H1 (cell line): Measurements from ENCODE around the gene ARMH1. TPM values are rescaled to one million over a fixed set of nuclear protein-coding genes. Genes with fewer than 3 reads are reported as not detected.

Source experiments
- CTCF ChIA-PET: fragments of 300-600 bp; sonication (Branson Sonifier 250); formaldehyde crosslinking; loops from one replicate; lab custom pipeline; 2021; ENCODE audit not compliant: partially characterized antibody; lab: Charles Lee
- POLR2A ChIA-PET: fragments of 300-600 bp; sonication (Branson Sonifier 250); formaldehyde crosslinking; loops from one replicate; lab custom pipeline; 2021; ENCODE audit warnings: inconsistent platforms; ENCODE audit not compliant: partially characterized antibody; lab: Charles Lee
- DNase-seq, 2 experiments: peaks; one replicate each; pipeline versions ENCODE4 v3.0.0 to v3.0.0-alpha.2; 2010 to 2022; ENCODE audit warnings: low spot score in 2 of 2, low read depth in 1 of 2, mixed read lengths in 1 of 2
- FAIRE-seq: peaks from 2 replicates; lab custom pipeline; 2011; peaks lifted over from hg19 to GRCh38; lab: Jason Lieb, UNC
- H2AFZ ChIP-seq: 2 replicates; pipeline ENCODE4 v1.8.1; 2012; ENCODE audit warnings: low read length, inconsistent platforms
- H2AK5ac ChIP-seq: 2 replicates; pipeline ENCODE4 v1.6.1; 2013; ENCODE audit warnings: low read depth, low read length
- H2BK120ac ChIP-seq: replicated peaks from 2 replicates; pipeline ENCODE3; 2013; ENCODE audit warnings: low read depth, low read length, inconsistent platforms
- H2BK12ac ChIP-seq: 2 replicates; pipeline ENCODE4 v1.6.1; 2013; ENCODE audit warnings: low read depth, low read length
- H2BK15ac ChIP-seq: 2 replicates; pipeline ENCODE4 v1.6.1; 2013; ENCODE audit warnings: low read length
- H2BK20ac ChIP-seq: 2 replicates; pipeline ENCODE4 v1.6.1; 2013; ENCODE audit warnings: low read length
- H2BK5ac ChIP-seq: 2 replicates; pipeline ENCODE4 v1.6.1; 2013; ENCODE audit warnings: low read depth, low read length
- H3K14ac ChIP-seq: 2 replicates; pipeline ENCODE4 v1.6.1; 2013; ENCODE audit warnings: inconsistent platforms; ENCODE audit not compliant: insufficient read length
- H3K18ac ChIP-seq: 2 replicates; pipeline ENCODE4 v1.6.1; 2013; ENCODE audit warnings: low read length; ENCODE audit errors: extremely low read depth
- H3K23ac ChIP-seq: 2 replicates; pipeline ENCODE4 v1.6.1; 2013; ENCODE audit warnings: inconsistent platforms; ENCODE audit not compliant: insufficient read length
- H3K23me2 ChIP-seq: 2 replicates; pipeline ENCODE4 v1.6.1; 2013; ENCODE audit warnings: low read depth, low read length
- H3K27ac ChIP-seq: 2 replicates; pipeline ENCODE4 v1.6.1; 2011; ENCODE audit warnings: low read depth, low read length, inconsistent platforms
- H3K27me3 ChIP-seq, 4 experiments: replicated peaks in 1 of 4; 1 replicate in 1 of 4; 2 replicates in 3 of 4; pipeline versions ENCODE4 v1.6.1 to v1.8.1; 2011 to 2013; ENCODE audit warnings: low read length in 3 of 4, mild to moderate bottlenecking in 3 of 4, inconsistent platforms in 2 of 4, mixed read lengths in 2 of 4, moderate library complexity in 1 of 4; ENCODE audit not compliant: control insufficient read depth in 3 of 4, insufficient read depth in 3 of 4; ENCODE audit errors: extremely low read depth in 1 of 4
- H3K36me3 ChIP-seq, 4 experiments: 2 replicates each; pipeline versions ENCODE4 v1.6.1 to v1.8.1; 2011 to 2013; ENCODE audit warnings: mild to moderate bottlenecking in 4 of 4, low read length in 3 of 4, moderate library complexity in 2 of 4, control low read depth in 1 of 4, inconsistent platforms in 1 of 4; ENCODE audit not compliant: insufficient read depth in 4 of 4, control insufficient read depth in 2 of 4
- H3K4ac ChIP-seq: replicated peaks from 2 replicates; pipeline ENCODE3; 2013; ENCODE audit warnings: low read length, low read depth, mixed read lengths, inconsistent platforms; ENCODE audit not compliant: insufficient read length
- H3K4me1 ChIP-seq, 4 experiments: replicated peaks in 1 of 4; 1 replicate in 1 of 4; 2 replicates in 3 of 4; pipeline versions ENCODE4 v1.6.1 to v1.8.1; 2011 to 2013; ENCODE audit warnings: low read length in 3 of 4, inconsistent platforms in 2 of 4, mixed read lengths in 1 of 4; ENCODE audit not compliant: insufficient read depth in 4 of 4, control insufficient read depth in 3 of 4
- H3K4me2 ChIP-seq, 2 experiments: 2 replicates each; pipeline versions ENCODE4 v1.6.1 to v1.8.1; 2011 to 2013; ENCODE audit warnings: low read depth in 2 of 2, low read length in 2 of 2, control low read depth in 1 of 2, inconsistent platforms in 1 of 2, mild to moderate bottlenecking in 1 of 2; ENCODE audit not compliant: insufficient read depth in 1 of 2
- H3K4me3 ChIP-seq, 4 experiments: fragments of 200-600, 300-600 bp in 1 of 4; sonication (generic), shearing (Covaris generic), sonication (Bioruptor Twin) in 1 of 4; 2 replicates each; pipeline versions ENCODE4 v1.5.1 to v1.8.1; 2011 to 2016; ENCODE audit warnings: low read length in 4 of 4, low read depth in 3 of 4, control low read depth in 2 of 4, inconsistent platforms in 2 of 4, mild to moderate bottlenecking in 2 of 4, mixed read lengths in 1 of 4, moderate library complexity in 1 of 4; ENCODE audit not compliant: insufficient read depth in 2 of 4; ENCODE audit errors: extremely low read depth in 1 of 4
- H3K56ac ChIP-seq: replicated peaks from 2 replicates; pipeline ENCODE3; 2013; ENCODE audit warnings: low read depth, mild to moderate bottlenecking, mixed read lengths, low read length, inconsistent platforms; ENCODE audit not compliant: insufficient read length
- H3K79me1 ChIP-seq: 2 replicates; pipeline ENCODE4 v1.6.1; 2013; ENCODE audit warnings: low read depth, low read length, control low read depth
- H3K79me2 ChIP-seq, 2 experiments: 2 replicates each; pipeline versions ENCODE4 v1.6.1 to v1.8.1; 2012 to 2013; ENCODE audit warnings: low read length in 2 of 2, mild to moderate bottlenecking in 2 of 2, inconsistent platforms in 1 of 2; ENCODE audit not compliant: insufficient read depth in 2 of 2, control insufficient read depth in 1 of 2
- H3K9ac ChIP-seq, 4 experiments: replicated peaks in 1 of 4; 1 replicate in 1 of 4; 2 replicates in 3 of 4; pipeline versions ENCODE4 v1.6.1 to v1.8.1; 2011 to 2013; ENCODE audit warnings: low read depth in 3 of 4, low read length in 3 of 4, control low read depth in 2 of 4, mild to moderate bottlenecking in 2 of 4, moderate library complexity in 2 of 4, inconsistent platforms in 1 of 4; ENCODE audit errors: extremely low read depth in 1 of 4
- H3K9me3 ChIP-seq, 2 experiments: 2 replicates each; pipeline versions ENCODE4 v1.6.1 to v1.8.1; 2012 to 2013; ENCODE audit warnings: mild to moderate bottlenecking in 2 of 2, moderate library complexity in 2 of 2, control low read depth in 1 of 2, inconsistent platforms in 1 of 2, low read depth in 1 of 2, low read length in 1 of 2, mixed read lengths in 1 of 2; ENCODE audit not compliant: insufficient read depth in 2 of 2
- H4K20me1 ChIP-seq, 2 experiments: replicated peaks in 1 of 2; 2 replicates each; pipeline versions ENCODE3 to v1.8.1; 2011 to 2013; ENCODE audit warnings: inconsistent platforms in 2 of 2, low read length in 2 of 2, mild to moderate bottlenecking in 1 of 2; ENCODE audit not compliant: insufficient read depth in 2 of 2, control insufficient read depth in 1 of 2
- H4K5ac ChIP-seq: 2 replicates; pipeline ENCODE4 v1.6.1; 2013; ENCODE audit warnings: low read length, low read depth, mixed read lengths, inconsistent platforms; ENCODE audit not compliant: insufficient read length
- H4K8ac ChIP-seq: 2 replicates; pipeline ENCODE4 v1.8.0; 2013; ENCODE audit warnings: mild to moderate bottlenecking, moderate library complexity, low read length, inconsistent platforms; ENCODE audit not compliant: insufficient read depth; ENCODE audit errors: extremely low read depth
- H4K91ac ChIP-seq: replicated peaks from 2 replicates; pipeline ENCODE3; 2013; ENCODE audit warnings: low read length, mixed read lengths, inconsistent platforms; ENCODE audit not compliant: insufficient read length
- EP300 ChIP-seq, 2 experiments: IDR thresholded peaks; 1 replicate in 1 of 2; 2 replicates in 1 of 2; pipeline ENCODE4 v1.6.1; 2011 to 2012; ENCODE audit warnings: low read depth in 2 of 2, low read length in 2 of 2, mild to moderate bottlenecking in 2 of 2, borderline replicate concordance in 1 of 2, inconsistent platforms in 1 of 2, moderate library complexity in 1 of 2
- KDM5A ChIP-seq: fragments of 200-600 bp; IDR thresholded peaks from 2 replicates; pipeline ENCODE4 v1.7.1; 2012; ENCODE audit warnings: mild to moderate bottlenecking, low read length, inconsistent platforms, mixed read lengths
- POU5F1 ChIP-seq: IDR thresholded peaks from 2 replicates; pipeline ENCODE4 v1.6.1; 2011; ENCODE audit warnings: low read depth, mild to moderate bottlenecking, low read length, moderate library complexity
- SIRT6 ChIP-seq: IDR thresholded peaks from one replicate; pipeline ENCODE4 v1.7.1; 2012; ENCODE audit warnings: low read length, inconsistent platforms
- WGBS, 2 experiments: shearing (Covaris generic) in 1 of 2; methylation state at CpG; one replicate each; pipeline versions ENCODE4 v1.1.6 to v1.1.7; 2013 to 2015; ENCODE audit warnings: low lambda C conversion rate in 2 of 2, mixed read lengths in 2 of 2, inconsistent platforms in 1 of 2, low coverage in 1 of 2, missing lambda C conversion rate in 1 of 2; ENCODE audit not compliant: insufficient replicate concordance in 2 of 2, insufficient coverage in 1 of 2, insufficient read length in 1 of 2; ENCODE audit errors: extremely low coverage in 1 of 2, missing lambda C conversion rate in 1 of 2; 5-methylcytosine and 5-hydroxymethylcytosine counted together
- polyA plus RNA-seq, 7 experiments: library from polyadenylated mRNA; depleted of rRNA in 3 of 7; stranded (reverse) in 5 of 7; unstranded in 2 of 7; fragments of >200 nt in 5 of 7; fragments of 200-250 nt in 2 of 7; gene quantifications; 1 replicate in 5 of 7; 2 replicates in 1 of 7; 4 replicates in 1 of 7; pipeline versions ENCODE4 v1.2.1 to v1.2.3, GENCODE V29; 2011 to 2013; ENCODE audit warnings: missing spikeins in 2 of 7, mixed read lengths in 2 of 7
- total RNA-seq: library from RNA; stranded (reverse); fragmentation: NEBNext Ultra II Directional; extraction: Animal tissue kit (Norgen Biotek cat#: 25700); gene quantifications from 2 replicates; pipeline ENCODE4 v1.2.1, GENCODE V29; 2021

The ARMH1 gene
- total and polyA plus RNA-seq, 2 of the 8 experiments (the other 6 are each of a cell fraction or from before 2014, with no cell fraction given), result 0.82 to 0.85 TPM

GRCh38 chr1:44719318-44719717, 44.8 kb downstream of the ARMH1 start:
- Histone ChIP-seq H3K4me3 (no peak overlapping the region), H3K23ac (no peak overlapping the region), H2BK5ac (no peak overlapping the region), H3K36me3 (no peaks in the 10 kb centered on the region), H4K91ac (no peak overlapping the region), H2AFZ (no peak overlapping the region), H3K9ac (no peak overlapping the region), H2AK5ac (no peak overlapping the region; the same call in 1 of the 2 replicates), H3K79me1 (no peaks in the 10 kb centered on the region), H2BK12ac (no peak overlapping the region), H3K56ac (no peak overlapping the region), H3K27ac (no peak overlapping the region), H4K8ac (no peak overlapping the region), H3K23me2 (no peaks in the 10 kb centered on the region), H2BK20ac (no peak overlapping the region), H3K27me3 (no peaks in the 10 kb centered on the region), H3K4me1 (no peaks in the 10 kb centered on the region), H3K79me2 (no peaks in the 10 kb centered on the region), H4K20me1 (no peaks in the 10 kb centered on the region), H3K4ac (no peak overlapping the region), H2BK120ac (no peak overlapping the region), H3K9me3 (no peaks in the 10 kb centered on the region), H3K18ac (no peak overlapping the region), H4K5ac (no peak overlapping the region), H2BK15ac (no peak overlapping the region), H3K4me2 (no peak overlapping the region), H3K14ac (no peak overlapping the region)
- ChIA-PET CTCF (interaction anchor here (0.6 to 10.2 kb wide), 4 partner anchors 9 to 22 kb away, joined by 3 to 107 read pairs (median 7); partner anchors contain the start of gene RNU5D-1), POLR2A (interaction anchor here (0.6 to 22.5 kb wide), 9 partner anchors 11 to 802 kb away, joined by 3 to 428 read pairs (median 4); partner anchors contain the start of genes BEST4, PRDX1, RNU5D-1 and RPS8)
- TF ChIP-seq POU5F1 (no peak), SIRT6 (no peak), KDM5A (no peak), EP300 (IDR thresholded peaks at IDR 0.05; ENCODE audit: borderline replicate concordance in 1 of 2, low read depth in 2 of 2, low read length in 2 of 2) (no peak)
- FAIRE-seq (no peak), DNase-seq (no peak)
- 90% methylated on average over 5 of the region's 5 CpGs; no CpG with 5 or more reads in 1 of the 2 experiments for WGBS, 2 experiments
